H9 (cell line): ENCODE results near the gene TRPT1. TPM values are rescaled to one million over a fixed set of nuclear protein-coding genes. Genes with fewer than 3 reads are reported as not detected.

Experiments
- DNase-seq: peaks from one replicate; pipeline ENCODE4 v3.0.0-alpha.2; 2017
- H2AFZ ChIP-seq: one replicate; pipeline ENCODE4 v1.6.1; 2013; ENCODE audit warnings: mild to moderate bottlenecking, low read length, control low read depth, moderate library complexity
- H2AK5ac ChIP-seq: 2 replicates; pipeline ENCODE4 v1.6.1; 2013; ENCODE audit warnings: low read length, control low read depth, mixed read lengths; ENCODE audit not compliant: insufficient read length
- H2BK120ac ChIP-seq: one replicate; pipeline ENCODE4 v1.6.1; 2013; ENCODE audit warnings: low read depth, mild to moderate bottlenecking, low read length, control low read depth, inconsistent platforms; ENCODE audit not compliant: poor library complexity, severe bottlenecking
- H2BK12ac ChIP-seq: 2 replicates; pipeline ENCODE4 v1.6.1; 2013; ENCODE audit warnings: low read length, control low read depth, mixed read lengths, low read depth; ENCODE audit not compliant: insufficient read length
- H2BK15ac ChIP-seq: 2 replicates; pipeline ENCODE4 v1.6.1; 2013; ENCODE audit warnings: low read depth, low read length, control low read depth
- H2BK20ac ChIP-seq: one replicate; pipeline ENCODE4 v1.6.1; 2013; ENCODE audit warnings: low read depth, mild to moderate bottlenecking, low read length, control low read depth, inconsistent platforms; ENCODE audit not compliant: poor library complexity, severe bottlenecking
- H2BK5ac ChIP-seq: 2 replicates; pipeline ENCODE4 v1.6.1; 2013; ENCODE audit warnings: low read length, control low read depth, mixed read lengths; ENCODE audit not compliant: insufficient read length
- H3K14ac ChIP-seq: 2 replicates; pipeline ENCODE4 v1.6.1; 2013; ENCODE audit warnings: low read length, control low read depth; ENCODE audit not compliant: insufficient read depth
- H3K18ac ChIP-seq: 2 replicates; pipeline ENCODE4 v1.6.1; 2013; ENCODE audit warnings: low read depth, mild to moderate bottlenecking, mixed read lengths, low read length, control low read depth; ENCODE audit not compliant: insufficient read length
- H3K23ac ChIP-seq: 2 replicates; pipeline ENCODE4 v1.6.1; 2013; ENCODE audit warnings: low read length, control low read depth, mixed read lengths, low read depth; ENCODE audit not compliant: insufficient read length
- H3K23me2 ChIP-seq: 2 replicates; pipeline ENCODE4 v1.6.1; 2013; ENCODE audit warnings: low read depth, mild to moderate bottlenecking, mixed read lengths, low read length, control low read depth; ENCODE audit not compliant: insufficient read length, poor library complexity, severe bottlenecking
- H3K27ac ChIP-seq: 2 replicates; pipeline ENCODE4 v1.5.1; 2013; ENCODE audit warnings: low read length, control low read depth, mixed read lengths, low read depth; ENCODE audit not compliant: insufficient read length
- H3K27me3 ChIP-seq: 2 replicates; pipeline ENCODE4 v1.6.1; 2013; ENCODE audit warnings: low read length, control low read depth, inconsistent platforms; ENCODE audit not compliant: insufficient read depth
- H3K4ac ChIP-seq: 2 replicates; pipeline ENCODE4 v1.6.1; 2013; ENCODE audit warnings: low read depth, mild to moderate bottlenecking, control low read depth, inconsistent platforms, low read length, moderate library complexity
- H3K4me1 ChIP-seq: 2 replicates; pipeline ENCODE4 v1.6.1; 2013; ENCODE audit warnings: low read length, control low read depth, inconsistent platforms; ENCODE audit not compliant: insufficient read depth
- H3K4me2 ChIP-seq: 2 replicates; pipeline ENCODE4 v1.6.1; 2013; ENCODE audit warnings: low read length, control low read depth, mixed read lengths; ENCODE audit not compliant: insufficient read length, insufficient read depth
- H3K56ac ChIP-seq: 2 replicates; pipeline ENCODE4 v1.6.1; 2013; ENCODE audit warnings: low read depth, mild to moderate bottlenecking, mixed read lengths, low read length, control low read depth; ENCODE audit not compliant: insufficient read length
- H3K79me1 ChIP-seq: 2 replicates; pipeline ENCODE4 v1.6.1; 2013; ENCODE audit warnings: low read depth, mild to moderate bottlenecking, moderate library complexity, low read length, control low read depth, inconsistent platforms; ENCODE audit not compliant: insufficient read depth, poor library complexity, severe bottlenecking
- H3K79me2 ChIP-seq: 2 replicates; pipeline ENCODE4 v1.6.1; 2013; ENCODE audit warnings: low read length, control low read depth, inconsistent platforms; ENCODE audit not compliant: insufficient read depth
- H3K9ac ChIP-seq: 2 replicates; pipeline ENCODE4 v1.6.1; 2013; ENCODE audit warnings: low read length, control low read depth, mixed read lengths; ENCODE audit not compliant: insufficient read length; ENCODE audit errors: extremely low read depth
- H3K9me3 ChIP-seq: one replicate; pipeline ENCODE4 v1.6.1; 2013; ENCODE audit warnings: low read depth, low read length, inconsistent platforms; ENCODE audit not compliant: control insufficient read depth
- H3T11ph ChIP-seq: one replicate; pipeline ENCODE4 v1.6.1; 2013; ENCODE audit warnings: mild to moderate bottlenecking, low read length, control low read depth, inconsistent platforms
- H4K20me1 ChIP-seq: one replicate; pipeline ENCODE4 v1.6.1; 2013; ENCODE audit not compliant: control insufficient read depth, insufficient read length, insufficient read depth
- H4K5ac ChIP-seq: 2 replicates; pipeline ENCODE4 v1.6.1; 2013; ENCODE audit warnings: low read depth, mild to moderate bottlenecking, mixed read lengths, low read length, control low read depth; ENCODE audit not compliant: insufficient read length
- H4K8ac ChIP-seq: replicated peaks from 2 replicates; pipeline ENCODE4 v1.6.1; 2013; ENCODE audit warnings: low read length, control low read depth, mixed read lengths, low read depth; ENCODE audit not compliant: insufficient read length
- H4K91ac ChIP-seq: 2 replicates; pipeline ENCODE4 v1.6.1; 2013; ENCODE audit warnings: low read depth, mild to moderate bottlenecking, moderate library complexity, mixed read lengths, low read length, control low read depth; ENCODE audit not compliant: insufficient read length
- H3K27ac Mint-ChIP-seq, 3 experiments: 2 replicates in 2 of 3; 3 replicates in 1 of 3; pipeline ENCODE4 v1.8.0; 2020 to 2021; ENCODE audit warnings: mixed read lengths in 3 of 3, mild to moderate bottlenecking in 1 of 3, moderate library complexity in 1 of 3
- H3K27me3 Mint-ChIP-seq: 2 replicates; pipeline ENCODE4 v1.8.0; 2021; ENCODE audit warnings: low read depth, mild to moderate bottlenecking, moderate library complexity, mixed read lengths
- H3K36me3 Mint-ChIP-seq, 3 experiments: 2 replicates in 2 of 3; 3 replicates in 1 of 3; pipeline ENCODE4 v1.8.0; 2020 to 2021; ENCODE audit warnings: low read depth in 3 of 3, mixed read lengths in 3 of 3; ENCODE audit not compliant: insufficient read depth in 1 of 3
- H3K4me1 Mint-ChIP-seq, 2 experiments: 2 replicates each; pipeline ENCODE4 v1.8.0; 2020; ENCODE audit warnings: mixed read lengths in 2 of 2
- H3K4me3 Mint-ChIP-seq, 2 experiments: 2 replicates in 1 of 2; 3 replicates in 1 of 2; pipeline ENCODE4 v1.8.0; 2020 to 2021; ENCODE audit warnings: mild to moderate bottlenecking in 2 of 2, mixed read lengths in 2 of 2, moderate library complexity in 1 of 2
- H3K9me3 Mint-ChIP-seq, 2 experiments: 2 replicates in 1 of 2; 3 replicates in 1 of 2; pipeline ENCODE4 v1.8.0; 2020; ENCODE audit warnings: mild to moderate bottlenecking in 2 of 2, mixed read lengths in 2 of 2, moderate library complexity in 1 of 2
- CTCF ChIP-seq: fragments of 200-600 bp; sonication (generic); conservative IDR thresholded peaks from 3 replicates; pipeline ENCODE4 v1.8.0; 2021; ENCODE audit warnings: antibody characterized with exemption, mild to moderate bottlenecking
- WGBS: extraction: QIAGEN DNeasy Blood & Tissue Kit; methylation state at CpG from one replicate; pipeline ENCODE4 v1.1.7; 2013; ENCODE audit warnings: missing lambda C conversion rate, low lambda C conversion rate, mixed read lengths; ENCODE audit not compliant: insufficient read length; ENCODE audit errors: extremely low coverage; 5-methylcytosine and 5-hydroxymethylcytosine counted together
- total RNA-seq: library from RNA; stranded (reverse); gene quantifications from 2 replicates; pipeline ENCODE4 v1.2.1, GENCODE V29; 2021

Gene TRPT1
- total RNA-seq, 1 experiment from 2014 or later: 33.6 TPM

GRCh38 chr11:64230985-64231365 lies 5.0 kb upstream of the TRPT1 start:
- H3K27ac Mint-ChIP-seq: peak overlapping the region; percentile 54 to 88 (median 70); a peak in 3 of 7 replicates
- no peak for TF ChIP-seq CTCF

More at GRCh38 chr11:64230985-64231365, 5.0 kb upstream of the TRPT1 start:
- no peak overlapping the region for H2BK12ac ChIP-seq
- H2BK20ac ChIP-seq: no peak overlapping the region
- no CpG with 5 or more reads among the region's 8 CpGs for WGBS
- H4K91ac ChIP-seq: no peak overlapping the region
- no peaks in the 10 kb centered on the region for H4K20me1 ChIP-seq
- no peak overlapping the region for H3K4ac ChIP-seq
- H3K9me3 ChIP-seq: no peaks in the 10 kb centered on the region
- no peak overlapping the region for H2AK5ac ChIP-seq
- Mint-ChIP-seq H3K27me3 (peaks cover 20% of the 10 kb centered on the region), H3K4me1 (peaks cover 27 to 37% of the 10 kb centered on the region in 2 experiments), H3K9me3 (no peaks in the 10 kb centered on the region), H3K36me3 (peaks cover 3% of the 10 kb centered on the region in 3 experiments; a peak in 4 of 7 replicates), H3K4me3 (peak overlapping the region; percentile 74 to 91)
- H3T11ph ChIP-seq: no peak overlapping the region
- H2BK15ac ChIP-seq: no peak overlapping the region
- H2AFZ ChIP-seq: no peak overlapping the region
- no peak overlapping the region for H3K56ac ChIP-seq
- no peak overlapping the region for H2BK120ac ChIP-seq
- H3K23ac ChIP-seq: no peak overlapping the region
- H3K79me2 ChIP-seq: no peaks in the 10 kb centered on the region
- no peak overlapping the region for H4K5ac ChIP-seq
- H3K18ac ChIP-seq: no peak overlapping the region
- H3K9ac ChIP-seq: no peak overlapping the region
- no peaks in the 10 kb centered on the region; the same call in 1 of the 2 replicates for H3K27me3 ChIP-seq
- no peak for DNase-seq
- H3K4me2 ChIP-seq: peak overlapping the region; percentile 94
- H2BK5ac ChIP-seq: no peak overlapping the region
- H3K27ac ChIP-seq: no peak overlapping the region
- H4K8ac ChIP-seq: no peak overlapping the region
- H3K23me2 ChIP-seq: peaks cover 29% of the 10 kb centered on the region
- H3K79me1 ChIP-seq: no peaks in the 10 kb centered on the region
- no peak overlapping the region; the same call in 1 of the 2 replicates for H3K14ac ChIP-seq
- H3K4me1 ChIP-seq: 0 out of 2 replicates have a peak, but pooled peaks cover 3% of the 10 kb centered on the region
